GM21825 (cell line): ENCODE data around the gene COL1A1.

Source experiments
- ATAC-seq: cut with Tn5 transposase; IDR thresholded peaks from one replicate; pipeline ENCODE4 v1.9.1; 2021; ENCODE audit warnings: mild to moderate bottlenecking, moderate library complexity; ENCODE audit not compliant: unreplicated experiment

The COL1A1 gene

GRCh38 chr17:50213026-50214022, 11.9 kb upstream of the COL1A1 start:
- peak; percentile 92 for ATAC-seq

GRCh38 chr17:50212121-50212843, 10.9 kb upstream of the COL1A1 start:
- ATAC-seq = no peak

GRCh38 chr17:50211249-50212120, 10.1 kb upstream of the COL1A1 start:
- no peak for ATAC-seq

GRCh38 chr17:50210240-50211225, 9.1 kb upstream of the COL1A1 start:
- no peak for ATAC-seq

GRCh38 chr17:50209472-50210239, 8.2 kb upstream of the COL1A1 start:
- ATAC-seq = no peak

- ATAC-seq = no peak
These were observed 7.7 kb upstream of the COL1A1 start for GRCh38 chr17:50209133-50209471.

- ATAC-seq = no peak
These were observed 7.2 kb upstream of the COL1A1 start for GRCh38 chr17:50208611-50209061.

GRCh38 chr17:50207792-50208567, 6.5 kb upstream of the COL1A1 start:
- ATAC-seq = no peak

GRCh38 chr17:50207315-50207714, 5.9 kb upstream of the COL1A1 start:
- ATAC-seq = no peak

GRCh38 chr17:50206604-50207293, 5.3 kb upstream of the COL1A1 start:
- ATAC-seq = no peak

GRCh38 chr17:50205963-50206505, 4.6 kb upstream of the COL1A1 start:
- ATAC-seq = no peak

GRCh38 chr17:50205111-50205962, 3.9 kb upstream of the COL1A1 start:
- ATAC-seq = no peak

- ATAC-seq = no peak
These were observed 3.0 kb upstream of the COL1A1 start for GRCh38 chr17:50204431-50204830.

GRCh38 chr17:50203604-50204345, 2.3 kb upstream of the COL1A1 start:
- no peak for ATAC-seq

- ATAC-seq = no peak
These were observed 1.7 kb upstream of the COL1A1 start for GRCh38 chr17:50203086-50203485.
